Stimulated activated CD4-positive, alpha-beta T cell treated with anti-CD3 and anti-CD28 coated beads, Interleukin-12 subunit alpha, Interleukin-12 subunit beta, amount 100 ng/mL, for 48 hours (primary cell): ENCODE results near the gene ZMPSTE24.

ENCODE experiments used
- DNase-seq, 3 donors: peaks; one replicate each; pipeline ENCODE4 v3.0.0-alpha.2; 2020; ENCODE audit warnings: low read depth in 2 of 3, low spot score in 1 of 3

ZMPSTE24 gene

DNA sequence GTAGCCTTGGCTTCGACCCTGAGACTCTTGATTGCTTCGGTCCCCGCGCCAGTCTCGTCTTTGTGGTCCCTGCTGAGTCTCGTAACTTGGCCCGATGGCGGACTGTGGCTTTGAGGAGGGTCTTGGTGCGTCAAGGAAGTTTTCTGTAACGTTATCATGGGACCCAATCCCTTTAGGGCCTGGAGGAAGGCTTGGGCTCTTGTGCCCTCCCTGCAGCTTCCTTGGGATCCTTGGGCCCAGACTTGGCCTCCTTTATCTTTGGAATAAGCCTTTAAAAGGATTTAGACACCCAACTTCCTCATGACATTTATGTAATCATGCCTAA is 371 bp downstream of the ZMPSTE24 start:
- no peak for DNase-seq

DNA sequence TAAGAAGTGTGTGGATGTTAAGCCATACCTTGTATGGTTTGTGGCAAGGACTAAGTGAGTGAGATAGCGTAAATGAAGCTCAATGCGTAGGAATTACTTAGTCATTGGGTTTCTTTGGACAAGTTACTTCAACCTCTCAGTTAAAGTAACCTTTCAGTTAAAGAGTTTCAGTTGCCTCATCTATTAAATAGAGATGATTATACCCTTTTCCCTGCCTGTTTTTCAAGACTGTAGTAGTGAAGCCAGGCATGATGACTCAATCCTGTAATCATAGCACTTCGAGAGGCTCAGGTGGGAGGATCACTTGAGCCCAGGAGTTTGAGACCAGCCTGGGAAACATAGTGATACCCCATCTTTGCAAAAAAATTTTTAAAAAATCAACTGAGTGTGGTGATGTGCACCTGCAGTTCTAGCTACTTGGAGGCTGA is 6.3 kb downstream of the ZMPSTE24 start:
- peak in 1 of 3 donors; percentile 22 for DNase-seq

DNA sequence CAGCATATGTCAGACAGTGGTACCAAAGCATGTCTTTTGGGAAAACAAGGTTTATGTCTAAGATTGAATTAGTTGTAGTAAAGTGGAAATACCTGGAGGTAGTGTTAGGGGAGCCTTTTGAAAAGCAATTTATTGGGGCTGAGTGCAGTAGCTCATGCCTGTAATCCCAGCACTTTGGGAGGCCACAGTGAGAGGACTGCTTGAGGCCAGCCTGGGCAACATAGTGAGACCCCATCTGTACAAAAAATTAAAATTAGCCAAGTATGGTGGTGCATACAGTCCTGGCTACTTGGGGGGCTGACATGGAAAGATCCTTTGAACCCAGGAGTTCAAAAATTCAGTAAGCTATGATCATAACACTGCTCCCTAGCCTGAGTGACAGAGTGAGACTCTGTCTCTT is 7.3 kb downstream of the ZMPSTE24 start:
- DNase-seq = no peak

DNA sequence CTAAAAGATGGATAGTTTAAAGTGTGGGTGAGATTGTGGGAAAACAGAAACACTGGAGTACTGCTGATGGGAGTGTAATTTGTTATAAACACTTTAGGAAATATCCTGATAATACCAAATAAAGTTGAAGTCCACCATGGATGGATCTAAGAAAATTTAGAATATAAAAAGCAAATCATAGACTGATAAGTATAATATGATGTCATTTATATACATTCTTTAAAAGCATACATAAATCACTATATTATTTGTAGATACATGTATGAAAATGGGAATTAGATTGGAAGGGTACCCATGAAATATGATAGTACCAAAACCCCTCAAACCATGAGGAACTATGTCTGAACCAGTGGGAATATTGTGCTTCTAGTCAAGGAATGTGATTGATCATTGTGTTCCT is 7.9 kb downstream of the ZMPSTE24 start:
- DNase-seq = no peak

DNA sequence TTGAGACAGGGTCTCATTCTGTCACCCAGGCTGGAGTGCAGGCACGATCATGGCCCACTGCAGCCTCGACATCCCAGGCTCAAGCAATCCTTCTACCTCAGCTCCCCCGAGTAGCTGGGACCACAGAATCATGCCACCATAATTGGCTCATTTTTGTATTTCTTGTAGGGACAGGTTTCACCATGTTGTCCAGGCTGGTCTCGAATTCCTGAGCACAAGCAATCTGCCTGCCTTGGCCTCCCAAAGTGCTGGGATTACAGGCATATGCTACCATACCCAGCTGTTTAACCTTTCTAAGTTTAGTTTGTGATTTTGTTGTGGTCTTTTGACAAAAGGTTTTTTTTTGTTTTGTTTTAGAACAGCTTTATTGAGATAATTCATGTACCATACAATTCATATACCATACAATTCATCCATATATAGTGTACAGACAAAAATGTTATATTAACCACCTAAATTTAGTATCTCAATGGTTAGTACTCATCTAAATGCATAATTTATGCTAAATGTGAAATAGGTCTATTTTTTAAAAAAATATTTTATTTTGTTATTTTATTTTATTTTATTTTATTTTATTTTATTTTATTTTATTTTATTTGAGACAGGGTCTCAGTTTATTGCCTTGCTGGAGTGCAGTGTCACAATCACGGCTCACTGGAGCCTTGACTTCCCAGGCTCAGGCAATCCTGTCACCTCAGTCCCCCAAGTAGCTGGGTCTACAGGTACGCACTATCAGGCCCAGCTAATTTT is 8.9 kb downstream of the ZMPSTE24 start:
- DNase-seq = no peak

DNA sequence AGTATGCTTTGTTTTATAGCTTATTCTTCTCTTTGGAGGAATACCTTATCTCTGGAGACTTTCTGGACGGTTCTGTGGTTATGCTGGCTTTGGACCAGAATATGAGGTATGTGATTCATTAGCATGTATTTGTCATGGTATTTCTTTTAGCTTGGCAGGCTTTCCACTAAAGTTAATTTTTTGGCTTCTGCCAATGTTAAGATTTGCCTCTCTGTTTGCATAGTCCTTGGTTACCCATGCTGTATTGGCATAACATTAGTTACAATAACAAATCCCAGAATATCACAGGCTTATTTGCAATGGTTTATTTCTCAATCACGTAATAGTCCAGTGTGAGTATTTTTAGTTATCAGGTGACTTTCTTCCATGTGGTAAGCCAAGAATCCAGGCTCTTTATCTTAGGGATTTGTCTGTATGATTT is 9.7 kb downstream of the ZMPSTE24 start:
- DNase-seq = no peak

DNA sequence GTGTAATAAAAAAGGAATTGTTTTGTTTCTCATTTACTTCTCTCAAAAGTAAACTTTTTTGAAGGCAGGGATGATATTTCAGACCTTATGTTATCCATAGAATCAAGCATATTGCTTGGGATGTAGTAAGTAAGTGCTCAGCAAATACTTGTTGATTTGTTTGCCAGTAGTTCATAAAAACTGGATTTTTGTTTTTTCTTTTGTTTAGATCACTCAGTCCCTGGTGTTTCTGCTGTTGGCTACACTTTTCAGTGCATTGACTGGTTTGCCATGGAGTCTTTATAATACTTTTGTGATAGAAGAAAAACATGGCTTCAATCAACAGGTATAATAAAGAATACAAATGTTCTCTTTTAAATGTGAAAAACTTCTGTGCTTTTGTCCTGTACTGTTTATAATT is 10.2 kb downstream of the ZMPSTE24 start:
- DNase-seq = no peak

DNA sequence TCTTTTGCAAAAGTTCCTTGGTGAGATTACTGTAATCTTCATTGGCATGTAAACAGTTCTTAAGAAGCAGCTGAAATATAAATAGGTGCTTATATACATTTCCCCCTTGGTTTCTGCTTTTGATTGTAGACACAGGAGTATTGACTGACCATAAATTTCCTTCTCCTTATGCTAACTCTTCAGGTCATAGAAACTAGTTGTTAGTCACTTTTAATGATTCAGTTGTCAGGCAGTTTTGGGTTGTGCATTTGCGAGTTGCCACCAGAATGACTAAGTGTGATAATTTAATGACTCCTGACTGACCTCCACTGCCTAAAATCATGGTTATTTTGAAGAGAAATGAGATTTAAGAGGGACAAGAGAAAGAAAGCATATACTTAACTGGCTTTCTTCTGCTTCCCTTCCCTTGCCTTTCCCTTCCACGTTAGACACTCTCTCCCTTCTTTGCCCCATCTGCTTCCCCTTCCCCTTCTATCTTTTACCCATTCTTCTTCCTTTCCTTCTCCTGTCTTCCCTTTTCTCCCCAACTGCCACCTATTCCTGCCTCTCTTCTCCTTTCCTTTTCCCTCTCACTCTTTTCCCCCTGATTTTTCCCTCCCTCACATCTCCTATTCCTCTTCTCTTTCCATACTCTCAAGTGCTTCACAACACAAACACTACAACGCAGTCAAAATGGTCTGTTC is 12.3 kb downstream of the ZMPSTE24 start:
- peak in 1 of 3 donors; percentile 12 for DNase-seq

DNA sequence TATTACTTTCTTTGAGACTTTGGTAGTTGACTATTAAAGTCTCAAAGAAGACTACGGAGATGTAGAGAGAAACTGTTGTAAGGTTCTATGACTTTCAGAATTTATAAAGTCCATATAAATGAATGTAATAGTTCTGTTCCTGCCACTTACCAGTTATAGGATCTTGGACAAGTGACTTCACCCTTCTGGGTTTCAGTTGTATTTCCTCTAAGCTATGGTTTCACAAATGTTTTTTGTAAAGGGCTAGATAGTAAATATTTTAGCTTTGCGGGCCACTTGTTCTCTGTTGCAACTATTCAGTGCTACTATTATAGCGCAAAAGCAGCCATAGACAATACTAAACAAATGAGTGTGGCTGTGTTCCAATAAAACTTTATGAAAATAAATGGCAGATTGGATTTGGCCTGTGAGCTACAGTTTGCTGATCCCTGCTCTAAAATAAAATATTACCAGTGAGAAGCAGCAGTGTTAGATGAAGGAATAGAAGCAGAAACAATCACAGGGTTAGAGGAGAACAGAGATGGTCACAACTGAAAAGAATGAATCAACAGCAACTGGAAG is 14.7 kb downstream of the ZMPSTE24 start:
- no peak for DNase-seq

DNA sequence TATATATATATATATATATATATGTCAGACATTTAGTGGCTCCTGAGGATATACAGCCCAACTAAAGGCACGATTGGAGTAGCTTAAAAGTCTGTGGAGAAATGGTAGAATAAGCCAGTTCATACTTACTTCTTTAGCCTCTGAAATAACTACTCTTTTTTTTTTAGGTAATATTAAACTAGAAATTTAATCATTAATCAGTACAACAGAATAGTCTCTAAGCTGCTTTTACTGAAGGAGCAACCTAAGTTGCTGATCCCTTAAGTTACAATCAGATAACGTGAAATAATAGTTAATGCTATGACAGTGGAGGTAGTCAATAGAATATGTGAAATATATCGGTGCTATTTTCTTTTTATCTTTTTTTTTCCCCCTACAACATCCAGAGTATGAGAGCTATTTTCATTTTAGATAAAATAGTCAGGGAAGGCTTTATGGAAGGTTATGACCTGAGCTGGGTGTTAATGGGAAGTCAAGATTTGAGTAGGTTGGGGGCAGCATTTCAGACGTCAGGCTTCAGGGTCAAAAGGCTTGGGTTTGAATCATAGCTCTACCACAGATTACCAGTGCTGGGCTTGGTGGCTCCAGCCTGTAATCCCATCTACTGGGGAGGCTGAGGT is 15.6 kb downstream of the ZMPSTE24 start:
- DNase-seq = no peak

DNA sequence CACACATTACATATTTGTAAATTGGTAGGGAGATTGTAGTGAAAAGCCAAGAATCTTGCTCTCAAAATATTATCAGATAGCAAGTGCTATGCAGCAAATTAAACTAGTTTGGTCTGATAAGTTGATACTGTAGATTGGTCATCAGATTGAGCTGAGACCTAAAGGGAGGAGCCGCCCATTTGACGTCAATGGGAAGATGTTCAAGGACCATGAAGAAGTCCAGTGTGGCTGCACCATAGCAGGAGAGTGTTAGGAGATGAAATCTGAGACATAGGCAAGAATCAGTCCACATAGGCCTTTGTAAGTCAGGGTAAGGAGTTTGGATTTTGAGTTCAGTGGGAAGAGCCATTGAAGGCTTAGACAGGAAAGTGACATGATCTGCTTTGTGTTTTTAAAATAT is 16.3 kb downstream of the ZMPSTE24 start:
- no peak for DNase-seq

DNA sequence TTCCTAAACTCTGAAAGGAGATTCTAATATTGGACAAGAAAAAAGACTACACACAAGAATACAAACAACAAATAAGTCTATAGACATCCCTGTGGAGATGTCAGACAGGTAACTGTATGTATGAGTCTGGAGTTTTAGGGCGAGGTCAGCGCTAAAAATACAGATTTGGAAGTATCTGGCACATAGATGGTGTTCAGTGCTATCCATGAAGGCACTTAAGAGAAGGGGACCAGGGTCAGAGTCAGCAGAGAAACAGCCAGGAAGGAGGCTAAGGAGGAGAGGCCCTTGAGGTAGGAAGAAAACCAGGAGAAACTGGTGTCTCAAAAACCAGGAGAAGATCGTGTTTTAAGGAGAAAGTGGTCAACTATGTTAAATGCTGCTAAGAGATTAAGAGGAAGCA is 18.1 kb downstream of the ZMPSTE24 start:
- no peak for DNase-seq

DNA sequence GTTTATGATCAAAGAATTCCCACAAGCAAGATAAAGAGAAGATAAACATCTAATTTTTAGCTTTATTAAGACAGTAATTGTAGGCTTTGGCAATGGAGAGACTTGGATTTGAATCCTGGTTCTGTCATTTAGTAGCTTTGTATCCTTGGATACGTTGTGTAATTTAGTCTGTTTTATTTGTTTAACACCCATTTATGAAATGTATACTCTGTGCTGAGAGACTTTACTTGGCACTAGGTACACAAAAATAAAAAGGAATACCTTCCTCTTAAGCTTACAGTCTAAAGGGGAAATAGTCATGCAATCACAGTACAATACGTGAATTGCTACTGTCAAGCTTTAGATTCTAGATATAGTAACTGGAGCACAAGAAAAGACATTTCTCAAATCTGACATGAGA is 23.8 kb downstream of the ZMPSTE24 start:
- DNase-seq = no peak

DNA sequence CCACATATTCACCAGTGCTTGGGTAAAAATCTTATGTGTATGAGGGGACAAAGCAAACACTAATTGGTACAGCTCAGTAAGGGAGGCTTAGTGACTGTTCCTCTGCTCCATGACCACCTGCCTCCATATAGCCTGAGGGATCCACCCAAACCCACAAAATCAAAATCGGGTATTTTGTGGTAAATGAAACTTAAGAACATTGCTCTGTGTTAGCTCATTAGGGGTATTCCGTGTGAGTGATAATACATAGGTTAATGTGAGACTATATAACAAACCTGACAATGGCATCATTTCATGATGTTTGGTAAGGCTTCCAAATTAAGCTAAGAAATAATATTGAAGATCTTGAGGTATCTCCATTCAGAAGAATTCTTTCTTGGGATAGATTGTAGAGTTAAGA is 33.3 kb downstream of the ZMPSTE24 start:
- DNase-seq = no peak

DNA sequence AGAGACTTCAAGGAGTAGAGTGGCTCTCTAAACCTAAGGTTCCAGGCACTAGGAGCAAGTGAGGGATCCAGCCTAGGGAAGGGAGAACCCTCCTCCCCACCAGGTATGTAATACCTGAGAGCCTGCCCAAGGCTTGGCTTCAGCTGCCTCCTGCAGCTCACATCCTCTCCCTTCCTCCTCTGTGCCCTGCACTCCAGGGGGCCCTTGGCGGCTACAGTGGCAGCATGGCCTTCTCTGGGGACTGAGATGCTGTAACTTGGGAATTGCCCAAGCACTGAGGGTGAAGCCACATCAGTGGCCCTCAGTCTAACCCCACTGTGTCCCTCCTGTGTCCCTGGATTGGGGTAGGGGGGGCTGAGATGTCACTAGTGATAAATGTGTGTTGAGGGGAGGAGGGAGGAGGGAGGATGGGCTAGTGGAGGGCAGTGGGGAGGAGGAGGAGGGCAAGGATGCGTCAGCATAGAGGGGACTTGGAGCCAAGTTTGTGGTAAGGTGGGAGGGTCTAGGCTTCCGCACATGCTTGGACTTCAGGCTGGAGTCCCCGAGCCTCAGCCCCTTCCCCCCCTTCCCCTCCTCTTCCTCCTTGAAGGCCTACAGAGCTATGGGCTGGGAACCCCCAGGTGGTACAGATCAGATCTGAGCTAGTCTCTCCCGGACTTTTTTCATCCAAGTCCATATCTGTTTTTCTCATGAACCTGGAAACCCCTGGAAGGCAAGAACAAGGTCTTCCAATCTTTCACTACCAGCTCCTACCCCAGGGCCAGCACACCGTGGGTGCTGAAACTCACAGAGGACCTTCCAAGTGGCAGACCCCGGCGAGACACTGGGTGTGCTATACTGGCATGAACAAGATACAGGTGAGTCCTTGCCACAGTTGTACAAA is 41.6 kb downstream of the ZMPSTE24 start:
- DNase-seq = no peak

DNA sequence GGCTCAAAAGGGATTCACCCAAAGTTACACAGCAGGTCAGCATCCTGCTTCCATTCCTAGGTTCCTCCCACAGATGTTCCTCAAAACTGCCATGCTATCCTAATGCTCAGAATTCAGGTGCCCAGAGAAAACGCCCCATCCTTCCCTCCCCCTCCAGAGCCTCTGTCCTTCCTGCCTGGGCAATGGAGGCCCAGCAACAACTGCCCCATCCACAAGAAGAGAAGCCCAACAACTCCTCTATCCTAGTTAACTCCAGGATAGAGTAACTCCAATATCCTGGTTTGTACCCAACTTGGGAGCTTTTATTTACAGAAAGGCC is 42.2 kb downstream of the ZMPSTE24 start:
- no peak for DNase-seq

DNA sequence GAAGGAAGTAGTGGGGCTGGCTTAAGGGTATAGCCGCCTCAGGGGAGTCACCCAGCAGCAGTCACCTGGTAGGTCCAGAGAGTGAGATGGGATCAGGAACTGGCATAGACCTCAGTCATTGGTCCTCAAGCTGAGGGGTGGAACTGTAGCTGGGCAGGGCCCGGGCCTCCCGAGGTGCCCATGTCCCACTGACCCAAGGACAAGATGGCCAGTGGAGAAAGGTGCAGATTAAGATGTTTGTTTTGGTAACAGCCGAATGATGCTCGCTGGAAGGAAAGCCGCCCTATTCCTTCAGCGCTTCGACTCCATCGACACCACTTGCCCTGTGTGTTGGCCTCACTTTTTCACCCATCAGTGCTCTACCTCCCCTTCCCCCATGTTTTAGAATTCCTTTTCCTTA is 42.6 kb downstream of the ZMPSTE24 start:
- no peak for DNase-seq

DNA sequence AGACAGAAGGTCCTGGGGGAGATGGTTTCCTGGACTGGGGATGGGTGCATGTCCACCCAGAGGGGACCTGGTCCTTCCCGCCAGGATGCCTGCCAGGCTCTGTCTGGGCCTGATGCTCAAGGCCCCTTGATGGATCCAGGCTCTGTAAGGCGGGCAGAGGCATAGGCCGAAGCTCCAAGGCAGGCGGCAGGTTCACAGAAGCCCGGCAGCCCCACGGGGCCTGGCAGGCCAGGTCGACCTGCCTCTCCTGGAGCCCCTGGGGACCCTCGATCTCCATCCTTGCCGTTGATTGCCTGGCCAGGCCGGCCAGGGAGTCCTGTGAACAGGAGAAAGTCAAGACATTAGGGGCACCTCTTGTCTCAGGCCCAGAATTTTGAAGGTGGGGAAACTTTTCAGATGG is 43.0 kb downstream of the ZMPSTE24 start:
- no peak for DNase-seq

DNA sequence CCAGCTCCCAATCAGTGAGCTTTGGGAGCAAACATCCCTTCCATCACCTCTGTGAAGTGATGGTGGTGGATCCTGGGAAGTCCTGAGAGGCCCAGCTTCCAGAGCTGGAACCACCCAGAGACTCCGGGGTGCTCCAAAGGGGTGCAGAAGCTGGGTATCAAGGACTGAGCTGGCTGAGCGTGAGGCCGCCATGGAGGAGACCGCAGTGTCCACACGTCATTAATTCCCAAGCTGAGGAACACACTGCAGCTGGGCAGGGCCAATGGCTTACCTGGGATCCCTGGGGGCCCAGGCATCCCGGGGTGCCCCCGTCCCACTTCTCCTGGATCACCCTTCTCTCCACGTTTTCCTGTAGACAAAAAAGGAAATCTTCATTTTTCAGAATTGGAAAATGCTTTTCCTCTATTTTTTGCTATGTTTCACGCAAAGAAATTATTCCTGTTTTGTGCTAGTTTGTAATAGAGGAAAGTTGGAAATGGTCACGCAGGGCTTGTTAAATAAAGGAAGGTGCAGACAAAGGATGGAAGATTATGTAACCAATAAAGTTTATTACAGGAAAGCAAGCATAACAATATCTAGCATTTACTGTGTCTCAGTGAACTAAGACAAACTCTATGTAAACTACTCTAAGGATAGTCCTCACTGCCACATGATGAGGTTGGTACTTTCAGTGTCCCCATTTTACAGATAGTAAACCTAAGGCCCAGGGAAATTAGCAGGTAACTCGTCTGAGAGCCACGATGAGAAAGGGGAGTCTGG is 43.7 kb downstream of the ZMPSTE24 start:
- DNase-seq = no peak

DNA sequence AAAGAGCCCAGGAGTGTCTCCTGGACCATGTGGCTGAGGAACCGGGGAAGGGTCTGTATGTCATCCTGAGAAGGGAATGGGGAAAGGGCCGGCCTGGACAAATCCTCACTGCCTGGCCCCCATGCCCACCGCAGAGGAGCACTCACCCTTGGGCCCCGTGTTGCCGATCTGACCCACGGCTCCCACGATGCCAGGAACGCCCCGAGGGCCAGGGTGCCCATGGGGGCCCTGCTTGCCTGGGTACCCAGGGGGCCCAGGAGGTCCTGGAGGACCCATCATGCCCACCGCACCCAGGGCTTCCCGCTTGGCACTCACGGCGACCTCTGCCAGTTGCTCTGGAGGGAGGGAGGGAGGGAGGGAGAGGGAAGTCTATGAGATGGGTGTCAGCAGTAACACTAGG is 44.4 kb downstream of the ZMPSTE24 start:
- no peak for DNase-seq
